HuH-7 (cell line): ENCODE results near the gene IL13RA1.
A peak's percentile ranks its signal among the peaks of the same experiment; 100 is the strongest.
"Not testable (repeated sequence)": the region's sequence is repeated elsewhere in the genome, so short reads cannot be mapped to it uniquely, and the experiment has no call there.

Experiments
- DNase-seq: peaks from one replicate; pipeline ENCODE4 v3.0.0; 2011; ENCODE audit warnings: low spot score

IL13RA1 gene

GRCh38 chrX:118726887-118727685, at the start of gene IL13RA1:
TSS of gene IL13RA1 (plus strand) at chrX:118727606. CDS start at chrX:118727639, 33 bp downstream.
- DNase-seq, result peak; percentile 82

GRCh38 chrX:118679290-118679689, 48.1 kb upstream of the IL13RA1 start:
- no peak for DNase-seq

GRCh38 chrX:118682258-118683014, 45.0 kb upstream of the IL13RA1 start:
- DNase-seq, result no peak

- DNase-seq, result no peak
Measured at GRCh38 chrX:118685393-118685792, 42.0 kb upstream of the IL13RA1 start.

- no peak for DNase-seq
Measured at GRCh38 chrX:118688935-118689334, 38.5 kb upstream of the IL13RA1 start.

GRCh38 chrX:118693843-118694242, 33.6 kb upstream of the IL13RA1 start:
- no peak for DNase-seq

GRCh38 chrX:118694638-118695037, 32.8 kb upstream of the IL13RA1 start:
- DNase-seq, result no peak

GRCh38 chrX:118698516-118699170, 28.8 kb upstream of the IL13RA1 start:
- DNase-seq, result no peak

GRCh38 chrX:118702741-118703140, 24.7 kb upstream of the IL13RA1 start:
- DNase-seq, result no peak

- DNase-seq, result no peak
Measured at GRCh38 chrX:118706681-118707080, 20.7 kb upstream of the IL13RA1 start.

- no peak for DNase-seq
Measured at GRCh38 chrX:118714521-118714920, 12.9 kb upstream of the IL13RA1 start.

- DNase-seq, result not testable (repeated sequence)
Measured at GRCh38 chrX:118715917-118716316, 11.5 kb upstream of the IL13RA1 start.

GRCh38 chrX:118716833-118717232, 10.6 kb upstream of the IL13RA1 start:
- not testable (repeated sequence) for DNase-seq

- DNase-seq, result no peak
Measured at GRCh38 chrX:118717678-118718391, 9.6 kb upstream of the IL13RA1 start.

- no peak for DNase-seq
Measured at GRCh38 chrX:118718737-118719136, 8.7 kb upstream of the IL13RA1 start.

- DNase-seq, result no peak
Measured at GRCh38 chrX:118720058-118720707, 7.2 kb upstream of the IL13RA1 start.

GRCh38 chrX:118723376-118723775, 4.0 kb upstream of the IL13RA1 start:
- DNase-seq, result no peak

GRCh38 chrX:118724365-118724764, 3.0 kb upstream of the IL13RA1 start:
- no peak for DNase-seq

- no peak for DNase-seq
Measured at GRCh38 chrX:118724775-118725174, 2.6 kb upstream of the IL13RA1 start.

- no peak for DNase-seq
Measured at GRCh38 chrX:118726396-118726795, 1.0 kb upstream of the IL13RA1 start.

- no peak for DNase-seq
Measured at GRCh38 chrX:118727686-118728339, 407 bp downstream of the IL13RA1 start.
